IPS DF 4.7 (cell line): Measurements from ENCODE around the gene WDR43.

Experiments
- DNase-seq: peaks from one replicate; pipeline ENCODE4 v3.0.0-alpha.2; 2013; ENCODE audit warnings: low spot score; ENCODE audit errors: extremely low read depth

WDR43 gene

GRCh38 chr2:28894470-28895188, at the start of gene WDR43:
TSS of gene WDR43 (plus strand) at chr2:28894667. CDS start at chr2:28894699, 32 bp downstream.
- DNase-seq, result peak; percentile 89

- no peak for DNase-seq
Measured at GRCh38 chr2:28855193-28855592, 39.3 kb upstream of the WDR43 start.

- DNase-seq, result no peak
Measured at GRCh38 chr2:28855977-28856376, 38.5 kb upstream of the WDR43 start.

GRCh38 chr2:28868611-28869010, 25.9 kb upstream of the WDR43 start:
- DNase-seq, result no peak

GRCh38 chr2:28869494-28870145, 24.8 kb upstream of the WDR43 start:
- DNase-seq, result no peak

GRCh38 chr2:28870146-28870891, 24.1 kb upstream of the WDR43 start, which contains the start of gene TRMT61B:
TSS of gene TRMT61B (minus strand) at chr2:28870309. CDS start at chr2:28870277, 32 bp downstream.
- DNase-seq, result peak; percentile 87

GRCh38 chr2:28871620-28872019, 22.8 kb upstream of the WDR43 start:
- DNase-seq, result no peak

- no peak for DNase-seq
Measured at GRCh38 chr2:28880193-28880592, 14.3 kb upstream of the WDR43 start.

- no peak for DNase-seq
Measured at GRCh38 chr2:28893488-28893887, 979 bp upstream of the WDR43 start.

GRCh38 chr2:28895189-28895893, 874 bp downstream of the WDR43 start:
- no peak for DNase-seq

- no peak for DNase-seq
Measured at GRCh38 chr2:28896906-28897305, 2.4 kb downstream of the WDR43 start.

GRCh38 chr2:28898048-28898447, 3.6 kb downstream of the WDR43 start:
- DNase-seq, result no peak

- no peak for DNase-seq
Measured at GRCh38 chr2:28901202-28901601, 6.7 kb downstream of the WDR43 start.

GRCh38 chr2:28901841-28902240, 7.4 kb downstream of the WDR43 start:
- no peak for DNase-seq

- no peak for DNase-seq
Measured at GRCh38 chr2:28902584-28902983, 8.1 kb downstream of the WDR43 start.

GRCh38 chr2:28904295-28904694, 9.8 kb downstream of the WDR43 start:
- no peak for DNase-seq

GRCh38 chr2:28904802-28905457, 10.5 kb downstream of the WDR43 start:
- DNase-seq, result no peak

GRCh38 chr2:28905533-28905932, 11.1 kb downstream of the WDR43 start:
- no peak for DNase-seq

GRCh38 chr2:28906376-28906775, 11.9 kb downstream of the WDR43 start:
- DNase-seq, result no peak

- no peak for DNase-seq
Measured at GRCh38 chr2:28906821-28907220, 12.4 kb downstream of the WDR43 start.

- no peak for DNase-seq
Measured at GRCh38 chr2:28908172-28908571, 13.7 kb downstream of the WDR43 start.
